Lower leg skin (tissue), 3 donors: ENCODE data around the gene ACP1.

Source experiments
- CTCF ChIP-seq, 3 donors: fragments of 450-650 bp; IDR thresholded peaks; one replicate each; pipeline ENCODE4 v1.5.1; 2016; ENCODE audit warnings: antibody characterized with exemption in 3 of 3, mild to moderate bottlenecking in 3 of 3, moderate library complexity in 2 of 3
- POLR2A ChIP-seq, 2 donors: fragments of 450-650 bp; IDR thresholded peaks; one replicate each; pipeline ENCODE4 v1.6.1; 2016 to 2017; ENCODE audit warnings: antibody characterized with exemption in 2 of 2, mild to moderate bottlenecking in 1 of 2, moderate library complexity in 1 of 2

DNA sequence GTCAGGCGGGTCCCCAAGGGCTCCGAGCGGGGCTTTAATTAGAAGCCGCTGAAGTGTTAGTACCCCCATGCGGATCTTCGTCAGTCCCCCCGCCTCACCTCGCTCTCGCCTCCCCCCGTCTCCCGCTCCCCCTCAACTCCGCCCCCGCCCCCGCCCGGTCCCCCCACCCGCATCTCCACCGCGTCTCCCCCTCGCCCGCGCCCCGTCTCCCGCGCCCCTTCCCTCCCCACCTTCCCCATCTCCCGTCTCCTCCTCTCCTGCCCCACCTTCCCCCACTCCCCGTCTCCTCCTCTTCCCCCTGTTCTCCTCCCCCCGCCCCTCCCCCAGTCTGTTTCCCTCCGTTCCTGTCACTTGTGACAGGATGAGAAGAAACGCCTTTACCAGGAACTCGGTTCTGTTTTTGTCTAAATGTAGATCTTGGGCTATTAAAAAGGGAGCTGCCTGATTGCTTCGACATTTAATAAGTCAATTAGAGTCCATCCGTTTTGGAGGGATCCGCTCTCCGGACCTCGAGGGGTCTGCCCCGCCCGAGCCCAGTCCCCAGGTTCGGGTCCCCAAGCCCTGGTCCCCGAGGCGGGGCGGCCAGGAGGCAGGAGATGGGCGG, 24.1 kb downstream of the ACP1 start:
- TF ChIP-seq CTCF (IDR thresholded peaks at IDR 0.05) (no peak), POLR2A (IDR thresholded peaks at IDR 0.05) (no peak)
